DMS114 treated with DMSO at 0.1 percent for 48 hours (cell line): Measurements from ENCODE around the gene SFSWAP.
"Not testable (repeated sequence)": the region's sequence is repeated elsewhere in the genome, so short reads cannot be mapped to it uniquely, and the experiment has no call there.

ENCODE experiments used
- DNase-seq: peaks from one replicate; lab custom pipeline; 2025; ENCODE audit not compliant: unreplicated experiment; lab: John Stamatoyannopoulos, UW

Gene SFSWAP

DNA sequence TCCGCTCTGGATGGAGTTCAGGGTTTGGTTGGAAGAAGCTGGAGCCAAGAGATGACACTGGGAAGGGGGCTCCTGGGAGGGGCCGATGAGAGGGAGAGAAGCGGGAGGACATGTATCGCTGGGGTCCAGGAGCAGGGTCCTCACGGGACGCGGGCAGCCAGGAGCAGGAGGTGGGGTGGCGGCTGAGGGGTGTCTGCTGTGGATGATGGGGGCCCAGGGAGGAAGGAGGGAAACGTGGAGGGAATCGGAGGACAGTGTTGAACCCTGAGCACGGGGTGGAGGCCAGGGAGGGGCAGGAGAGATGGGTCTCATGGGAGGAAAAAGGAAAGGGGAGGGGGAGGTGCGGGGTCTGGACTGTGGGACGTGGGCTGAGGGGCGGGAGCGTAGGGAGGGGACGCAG lies 31.7 kb upstream of the SFSWAP start:
- not testable (repeated sequence) for DNase-seq

DNA sequence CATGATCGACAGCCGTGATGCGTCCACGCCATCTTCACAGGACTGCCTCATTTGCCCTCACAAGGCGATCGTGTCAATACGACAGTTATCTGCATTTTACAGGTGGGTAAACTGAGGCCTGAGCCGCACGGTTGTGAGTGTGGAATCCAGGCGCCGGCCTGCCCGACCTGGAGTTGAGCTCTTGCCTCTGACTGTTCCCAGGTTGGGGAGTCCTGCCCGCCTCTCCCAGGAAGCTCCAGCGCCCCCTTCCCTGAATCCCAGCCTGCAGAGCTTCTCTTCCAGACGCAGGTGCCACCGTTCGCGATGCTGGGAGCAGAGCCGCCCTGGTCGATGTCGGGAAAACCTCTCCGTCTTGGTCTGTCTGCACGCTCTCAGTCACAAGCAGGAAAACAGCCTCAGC lies 31.1 kb upstream of the SFSWAP start:
- not testable (repeated sequence) for DNase-seq

DNA sequence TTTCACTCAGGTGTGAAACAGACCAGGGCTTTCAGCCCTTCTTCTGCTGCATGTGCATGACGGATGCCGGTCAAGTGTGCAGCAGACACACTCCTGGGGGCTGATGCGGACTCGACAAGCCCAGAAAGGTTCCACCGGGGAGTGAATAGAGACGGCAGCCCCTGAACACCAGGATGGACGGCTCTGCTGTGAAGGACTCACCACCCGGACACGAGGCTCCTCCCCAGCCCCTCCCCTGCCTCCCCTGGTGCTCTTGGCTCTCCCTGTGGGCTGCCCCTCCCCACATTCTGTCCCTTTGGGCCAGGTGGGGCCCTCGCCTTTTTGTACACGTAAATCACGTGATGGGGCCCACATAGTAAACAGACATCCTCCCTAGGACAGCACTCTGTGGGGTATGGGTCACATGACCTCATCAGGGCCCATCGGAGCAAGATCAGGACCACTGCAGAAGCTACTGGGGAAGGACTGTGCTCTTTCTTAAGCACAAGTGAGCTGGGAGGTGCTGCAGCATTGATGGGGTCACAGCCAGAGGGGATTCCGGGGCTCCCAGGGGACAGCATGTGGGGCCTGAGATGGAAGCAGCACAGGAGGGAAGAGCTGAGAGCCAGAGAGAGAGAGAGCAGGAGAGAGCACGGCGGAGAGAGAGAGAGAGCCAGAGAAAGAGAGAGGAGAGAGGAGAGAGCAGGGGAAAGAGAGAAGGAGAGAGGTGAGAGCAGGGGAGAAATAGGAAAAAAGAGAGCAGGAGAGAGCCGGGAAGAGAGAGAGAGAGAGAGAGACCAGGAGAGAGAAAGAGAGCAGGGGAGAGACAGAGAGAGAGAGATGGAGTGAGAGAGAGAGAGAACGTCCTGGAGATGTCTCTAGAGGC lies 30.3 kb upstream of the SFSWAP start:
- not testable (repeated sequence) for DNase-seq

DNA sequence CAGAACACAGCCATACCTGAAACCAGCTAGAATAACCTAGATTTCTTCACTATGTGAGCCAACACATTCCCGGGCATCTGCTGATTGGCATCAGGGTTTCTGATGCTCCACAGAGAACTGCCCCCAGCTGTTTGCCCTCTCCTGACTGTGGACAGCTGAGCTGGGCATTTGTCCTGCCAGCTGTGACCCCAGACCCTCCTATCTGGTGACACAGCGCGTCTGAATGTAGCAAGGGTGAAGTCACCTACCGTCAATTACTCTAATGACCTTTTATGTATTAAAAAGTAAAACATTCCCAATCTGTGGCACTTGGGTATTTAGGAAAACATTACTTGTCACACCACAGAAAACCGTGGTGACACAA lies 29.7 kb upstream of the SFSWAP start:
- DNase-seq: no peak

DNA sequence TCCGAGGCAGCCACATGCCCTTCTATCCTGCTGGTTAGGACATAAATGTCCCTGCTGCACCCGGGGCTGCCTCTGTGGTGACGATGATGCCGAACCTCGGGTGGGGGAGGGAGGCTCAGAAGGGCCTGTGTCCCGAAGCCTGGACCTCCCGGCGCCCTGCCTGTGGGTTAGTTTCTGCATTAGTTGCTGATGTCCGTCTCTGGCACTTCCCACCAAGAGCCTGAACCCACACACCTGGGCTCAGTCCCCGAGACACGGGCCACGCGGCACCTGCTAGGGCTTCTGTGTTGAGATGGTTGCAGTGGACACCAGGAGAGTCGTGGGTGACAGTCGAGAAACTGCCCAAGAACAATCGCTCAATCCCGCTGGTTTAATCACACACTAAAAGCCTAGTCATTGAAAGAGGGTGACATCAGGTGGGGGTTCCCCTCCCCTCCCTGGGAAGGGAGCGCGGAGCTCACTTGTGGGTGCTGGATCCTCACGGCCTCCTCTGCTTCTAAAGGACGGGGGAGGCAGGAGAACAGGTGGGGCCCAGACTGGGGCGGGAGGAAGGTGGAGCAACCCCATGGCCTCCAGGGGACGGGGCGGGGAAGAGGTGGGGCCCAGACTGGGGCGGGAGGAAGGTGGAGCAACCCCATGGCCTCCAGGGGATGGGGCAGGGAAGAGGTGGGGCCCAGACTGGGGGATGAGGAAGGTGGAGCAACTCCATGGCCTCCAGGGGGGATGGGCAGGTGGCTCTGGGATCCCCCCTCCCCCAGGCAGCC lies 29.0 kb upstream of the SFSWAP start:
- DNase-seq: not testable (repeated sequence)

DNA sequence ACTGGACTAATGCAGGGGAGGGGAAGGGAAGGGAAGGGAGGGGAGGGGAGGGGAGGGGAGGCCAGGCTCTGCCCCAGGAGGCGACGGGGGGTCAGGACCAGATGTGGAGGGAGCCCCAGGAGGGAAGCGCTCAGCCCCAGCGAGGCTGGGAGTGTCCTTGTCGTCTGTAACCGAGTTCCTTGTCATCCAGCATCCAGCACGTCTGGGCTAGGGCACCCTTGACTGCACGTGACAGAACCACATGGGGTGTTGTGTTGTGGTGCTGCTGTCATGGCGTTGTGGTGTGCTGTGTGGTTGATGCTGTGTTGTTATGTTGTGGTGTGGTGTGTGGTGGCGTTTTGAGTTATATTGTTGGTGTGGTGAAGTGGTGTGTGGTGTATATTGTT lies 28.4 kb upstream of the SFSWAP start:
- no peak for DNase-seq

DNA sequence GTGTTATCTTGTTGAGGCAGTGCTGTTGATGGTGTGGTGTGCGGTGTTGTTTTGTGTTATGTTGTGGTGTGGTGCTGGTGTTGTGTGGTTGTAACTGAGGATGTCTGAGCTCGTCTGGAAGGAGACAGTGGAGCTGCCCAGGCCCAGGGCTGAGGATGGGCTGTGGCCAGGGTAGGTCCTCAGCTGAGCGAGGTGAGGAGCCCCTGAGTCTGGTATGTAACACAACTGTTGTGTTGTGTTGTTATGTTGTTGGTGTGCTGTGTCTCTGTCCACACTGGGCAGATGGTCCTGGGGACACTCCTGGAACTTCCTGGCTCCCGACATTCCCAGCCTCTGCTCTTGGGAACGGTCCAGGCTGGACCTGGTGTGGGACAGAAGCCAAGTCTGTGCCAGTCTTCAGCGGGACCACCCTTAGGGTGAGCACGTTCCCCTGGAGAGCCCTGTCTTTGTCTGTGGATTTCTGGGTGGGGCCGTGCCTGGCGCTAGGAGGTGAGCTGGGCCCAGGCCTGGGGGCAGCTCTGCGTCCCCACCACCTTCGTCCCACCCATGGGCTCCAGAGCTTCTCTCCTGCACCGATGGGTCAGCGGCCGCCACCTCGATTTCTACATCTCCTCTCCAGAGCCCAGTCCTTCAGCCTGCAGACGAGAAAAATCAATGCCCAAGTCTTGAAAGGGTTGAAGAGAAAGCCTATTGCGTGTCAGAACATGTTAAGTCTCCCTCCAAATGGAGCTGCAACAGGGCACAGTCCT lies 27.4 kb upstream of the SFSWAP start:
- no peak for DNase-seq

DNA sequence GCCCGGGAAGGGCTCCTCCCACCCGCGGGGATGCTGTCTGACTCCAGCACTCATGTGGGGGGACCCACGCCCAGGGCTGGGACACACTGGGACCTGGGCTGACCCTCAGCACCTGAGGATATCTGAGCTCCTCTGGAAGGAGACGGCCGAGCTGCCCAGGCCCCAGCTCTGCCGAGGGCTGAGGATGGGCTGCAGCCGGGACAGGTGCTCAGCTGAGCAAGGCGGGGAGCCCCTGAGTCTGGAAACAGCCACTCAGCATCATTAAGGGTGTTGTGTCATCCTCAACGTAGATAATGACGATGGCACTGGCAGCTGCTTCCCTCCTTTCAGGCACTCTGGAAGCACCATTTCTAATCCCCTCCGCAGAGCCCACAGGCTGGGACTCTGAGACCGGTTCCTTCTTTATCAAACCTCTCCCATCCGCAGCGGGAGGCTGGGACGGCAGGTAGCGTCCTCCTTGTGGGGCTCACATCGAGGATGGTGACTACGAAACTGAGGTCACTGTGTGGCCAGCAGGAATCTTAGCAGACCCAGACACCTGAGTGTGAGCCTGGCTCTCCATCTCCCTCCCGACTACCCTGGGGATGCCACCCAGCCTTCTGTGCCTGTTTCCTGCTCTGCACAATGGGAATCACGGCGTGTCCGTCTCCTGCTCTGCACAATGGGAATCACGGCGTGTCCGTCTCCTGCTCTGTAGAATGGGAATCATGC lies 26.7 kb upstream of the SFSWAP start:
- DNase-seq: no peak

DNA sequence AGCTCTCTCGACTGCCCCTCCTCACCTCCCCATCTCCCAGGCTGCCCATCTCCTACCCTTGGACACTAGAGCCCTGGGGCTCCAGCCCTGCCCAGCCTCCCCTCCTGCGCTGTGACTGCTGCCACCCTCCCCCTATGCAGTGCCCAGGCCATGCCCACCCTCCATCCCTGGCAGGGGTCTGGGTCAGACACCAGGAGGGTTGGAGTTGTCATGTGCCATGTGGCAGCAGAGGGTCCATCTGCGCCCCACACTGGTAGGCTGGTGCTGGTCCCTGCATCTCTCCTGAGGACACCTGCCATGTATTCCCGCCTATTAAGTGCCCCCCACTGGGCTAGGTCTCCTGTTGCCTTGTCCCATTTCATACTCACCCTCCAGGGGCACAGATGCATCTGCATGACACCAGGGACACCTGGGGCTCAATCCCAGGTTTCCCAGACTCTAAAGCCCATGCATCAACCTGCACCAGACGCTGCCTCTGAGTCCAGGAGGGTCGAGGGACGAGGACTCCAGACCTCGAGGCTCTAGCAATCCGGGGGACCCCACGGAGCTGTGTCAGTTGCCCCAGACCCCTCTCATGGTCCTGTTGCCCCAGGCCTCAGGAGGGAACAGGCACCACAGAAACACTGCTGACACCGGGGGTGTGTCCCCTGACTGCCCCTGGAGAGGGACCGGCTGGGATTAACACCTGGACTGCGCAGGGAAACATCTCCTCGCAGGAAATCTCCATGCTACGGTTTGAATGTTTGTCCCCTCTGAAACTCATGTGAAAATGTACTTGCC lies 23.4 kb upstream of the SFSWAP start:
- no peak for DNase-seq

DNA sequence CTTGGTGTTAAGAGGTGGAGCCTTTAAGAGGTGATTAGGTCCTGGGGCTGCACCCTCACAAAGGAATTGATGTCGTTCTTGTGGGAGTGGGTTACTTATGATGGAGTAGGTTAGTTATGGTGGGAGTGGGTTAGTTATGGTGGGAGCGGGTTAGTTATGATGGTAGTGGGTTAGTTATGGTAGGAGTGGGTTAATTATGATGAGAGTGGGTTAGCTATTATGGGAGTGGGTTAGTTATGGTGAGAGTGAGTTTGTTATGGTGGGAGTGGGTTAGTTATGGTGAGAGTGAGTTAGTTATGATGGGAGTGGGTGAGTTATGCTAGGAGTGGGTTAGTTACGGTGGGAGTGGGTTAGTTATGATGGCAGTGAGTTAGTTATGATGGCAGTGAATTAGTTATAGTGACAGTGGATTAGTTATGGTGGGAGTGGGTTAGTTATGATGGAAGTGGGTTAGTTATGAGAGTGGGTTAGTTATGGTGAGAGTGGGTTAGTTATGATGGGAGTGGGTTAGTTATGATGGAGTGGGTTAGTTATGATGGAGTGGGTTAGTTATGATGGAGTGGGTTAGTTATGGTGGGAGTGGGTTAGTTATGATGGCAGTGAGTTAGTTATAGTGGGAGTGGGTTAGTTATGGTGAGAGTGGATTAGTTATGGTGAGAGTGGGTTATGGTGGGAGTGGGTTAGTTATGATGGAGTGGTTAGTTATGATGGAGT lies 22.6 kb upstream of the SFSWAP start:
- DNase-seq: no peak

DNA sequence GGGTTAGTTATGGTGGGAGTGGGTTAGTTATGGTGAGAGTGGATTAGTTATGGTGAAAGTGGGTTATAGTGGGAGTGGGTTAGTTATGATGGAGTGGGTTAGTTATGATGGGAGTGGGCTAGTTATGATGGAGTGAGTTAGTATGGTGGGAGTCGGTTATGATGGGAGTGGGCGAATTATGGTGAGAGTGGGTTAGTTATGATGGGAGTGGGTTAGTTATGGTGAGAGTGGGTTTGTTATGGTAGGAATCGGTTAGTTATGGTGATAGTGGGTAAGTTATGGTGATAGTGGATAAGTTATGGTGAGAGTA lies 22.1 kb upstream of the SFSWAP start:
- no peak for DNase-seq

DNA sequence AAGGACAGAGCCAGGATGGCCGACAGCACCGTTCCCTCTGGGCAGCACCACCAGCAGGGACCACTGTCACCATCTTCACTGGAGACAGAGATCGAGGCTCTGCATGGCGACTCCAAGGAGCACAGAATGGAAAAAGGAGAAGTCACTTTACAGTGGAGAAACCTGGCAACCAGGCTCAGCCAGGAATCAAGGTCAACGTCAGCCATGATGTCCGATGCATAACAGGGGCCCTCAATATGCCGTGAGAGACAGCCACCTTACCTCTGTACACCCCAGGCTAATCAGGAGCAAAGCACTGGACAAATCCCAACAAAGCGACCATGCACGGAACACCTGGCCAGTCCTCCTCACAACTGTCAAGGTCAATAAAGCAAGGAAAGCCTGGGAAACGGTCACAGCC lies 20.6 kb upstream of the SFSWAP start:
- DNase-seq: no peak

DNA sequence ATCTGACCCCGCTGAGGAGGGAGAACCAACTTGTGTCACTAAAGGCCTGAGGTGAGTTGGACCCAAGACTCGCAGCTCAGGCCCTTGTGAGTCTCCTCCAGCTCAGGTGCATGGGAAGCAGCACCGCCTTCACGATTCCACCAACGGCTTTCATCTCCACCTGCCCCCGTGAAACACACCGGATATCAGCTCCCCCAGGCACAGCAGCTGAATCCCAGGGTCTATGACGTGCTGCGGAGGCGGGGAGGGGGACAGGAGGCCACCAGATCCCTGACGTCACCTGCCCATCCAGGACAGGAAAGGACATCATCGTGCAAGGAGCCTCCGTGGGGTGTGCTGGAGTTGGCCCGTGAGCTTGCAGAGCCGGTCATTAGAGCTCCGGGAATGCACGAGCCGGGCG lies 18.5 kb upstream of the SFSWAP start:
- DNase-seq: no peak

DNA sequence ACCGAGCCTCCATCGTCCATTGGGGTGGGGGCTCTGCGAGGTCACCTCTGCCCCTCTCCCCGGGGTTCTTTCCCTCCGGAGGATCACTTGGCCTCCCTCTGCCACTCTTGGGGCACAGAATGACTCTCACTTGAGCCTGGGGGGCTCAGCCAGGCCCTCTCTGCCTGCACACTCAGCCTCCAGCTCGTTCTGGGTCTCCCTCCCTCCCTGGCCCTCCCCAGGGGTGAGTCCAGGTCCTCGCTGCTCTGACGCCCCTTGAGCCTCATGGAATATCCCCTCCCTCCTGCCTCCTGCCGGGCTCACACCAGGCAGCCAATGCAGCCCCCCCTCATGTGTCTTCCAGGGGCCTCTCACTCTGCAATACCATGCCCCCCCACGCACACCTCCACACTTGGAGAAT lies 17.7 kb upstream of the SFSWAP start:
- DNase-seq: no peak

DNA sequence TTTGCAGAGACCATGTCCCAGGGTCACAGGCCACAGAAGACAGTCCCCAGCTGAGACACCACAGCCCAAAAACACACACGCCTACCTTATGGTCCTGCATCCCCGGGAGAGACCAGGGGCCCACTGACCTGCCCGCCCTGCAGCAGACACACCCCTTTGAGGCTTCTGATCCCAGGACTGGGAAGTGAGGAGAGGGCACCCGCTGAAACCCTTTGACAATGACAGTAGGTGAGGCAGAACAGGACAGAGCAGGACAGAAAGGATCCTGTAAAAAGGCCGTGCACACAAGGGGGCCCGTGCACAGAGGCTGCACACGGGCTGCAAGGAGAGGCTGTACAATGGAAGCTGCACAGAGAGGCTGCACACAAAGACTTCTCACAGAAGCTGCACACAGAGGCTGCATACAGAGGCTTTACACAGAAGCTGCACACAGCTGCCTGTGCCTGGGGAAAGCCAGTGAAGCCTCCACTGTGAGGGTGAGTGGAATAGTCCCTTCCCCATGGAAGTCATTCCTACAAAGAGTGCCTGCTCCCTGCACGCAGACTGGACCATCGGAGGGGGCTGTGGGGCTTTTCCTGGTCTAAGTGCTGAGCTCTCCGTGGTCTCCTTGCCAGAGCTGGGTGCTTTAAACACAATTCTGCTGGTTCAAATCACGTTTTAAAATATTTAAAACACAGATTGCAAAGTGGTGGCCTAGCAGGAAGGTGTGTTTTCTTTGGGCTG lies 16.6 kb upstream of the SFSWAP start:
- DNase-seq: no peak

DNA sequence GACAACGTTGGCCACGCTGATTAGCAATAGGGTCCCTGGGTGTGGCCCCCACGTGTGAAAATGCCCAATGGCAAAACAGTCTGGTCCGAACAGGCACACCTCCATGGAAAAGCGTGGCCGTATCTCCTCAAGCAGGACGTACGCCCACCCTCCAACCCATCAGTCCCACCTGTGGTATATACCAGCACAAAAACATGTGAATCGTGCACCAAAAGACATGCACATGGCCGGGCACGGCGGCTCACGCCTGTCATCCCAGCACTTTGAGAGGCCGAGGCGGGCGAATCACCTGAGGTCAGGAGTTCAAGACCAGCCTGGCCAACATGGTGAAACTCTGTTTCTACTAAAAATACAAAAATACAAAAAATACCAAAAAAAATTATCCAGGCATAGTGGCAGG lies 14.9 kb upstream of the SFSWAP start:
- DNase-seq: no peak

DNA sequence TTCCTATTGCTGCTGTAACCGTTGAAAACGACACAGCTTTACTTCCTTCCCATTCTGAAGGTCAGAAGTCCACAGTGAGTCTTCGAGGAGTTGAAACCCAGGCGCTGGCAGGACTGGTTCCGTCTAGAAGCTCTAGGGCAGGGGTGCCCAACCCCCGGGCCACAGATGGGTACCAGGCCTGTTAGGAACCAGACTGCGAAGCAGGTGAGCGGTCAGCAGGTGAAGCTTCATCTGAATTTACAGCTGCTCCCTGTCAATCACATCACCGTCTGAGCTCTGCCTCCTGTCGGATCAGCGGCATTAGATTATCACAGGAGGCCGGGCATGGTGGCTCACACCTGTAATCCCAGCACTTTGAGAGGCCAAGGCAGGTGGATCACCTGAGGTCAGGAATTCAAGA lies 12.6 kb upstream of the SFSWAP start:
- DNase-seq: no peak

DNA sequence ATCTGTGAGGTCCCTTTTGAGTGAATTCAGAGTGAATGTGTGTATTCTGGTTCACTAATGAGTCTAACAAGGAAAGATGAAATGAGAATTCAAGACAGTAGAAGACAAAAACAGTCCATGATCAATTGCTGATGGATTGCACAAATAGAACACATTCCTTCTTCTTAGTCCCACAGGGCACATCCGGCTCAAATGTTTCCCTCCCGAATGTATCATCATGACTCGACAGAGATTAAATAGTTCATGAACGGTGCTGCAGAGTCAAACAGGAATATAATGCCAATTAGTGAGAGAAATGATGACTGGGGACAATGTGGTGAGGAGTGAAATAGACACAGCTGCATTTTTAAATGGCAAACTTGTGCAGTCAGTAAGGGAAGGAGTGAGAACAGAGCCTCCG lies 11.5 kb upstream of the SFSWAP start:
- no peak for DNase-seq

DNA sequence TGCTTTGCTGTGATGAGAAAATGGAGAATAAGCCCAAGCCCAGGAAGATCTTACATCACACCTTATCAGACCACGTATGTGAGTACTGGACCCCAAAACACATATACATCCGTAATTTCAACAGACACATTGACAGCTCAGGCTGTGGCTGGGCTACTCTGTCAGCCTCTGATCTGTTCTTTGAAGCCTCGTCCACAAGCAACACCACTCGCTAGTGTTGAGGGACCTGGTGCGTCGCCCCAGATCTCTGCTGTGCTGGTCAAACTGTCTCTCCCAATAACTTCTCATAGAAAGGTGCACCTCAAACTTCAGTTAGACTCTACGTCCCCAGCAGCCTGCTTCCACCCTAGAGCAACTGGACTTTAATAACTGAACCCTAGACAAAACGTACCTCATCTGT lies 10.6 kb upstream of the SFSWAP start:
- no peak for DNase-seq
